Bronchial epithelial cell (primary cell): Measurements from ENCODE around the gene BRINP1. TPM values are rescaled to one million over a fixed set of nuclear protein-coding genes. Genes with fewer than 3 reads are reported as not detected.
A peak's percentile ranks its signal among the peaks of the same experiment; 100 is the strongest.

Source experiments
- DNase-seq: peaks from one replicate; pipeline ENCODE4 v3.0.0-alpha.2; 2010; ENCODE audit warnings: low read depth
- FAIRE-seq: peaks from 2 replicates; lab custom pipeline; 2011; peaks lifted over from hg19 to GRCh38; lab: Jason Lieb, UNC
- H3K27me3 ChIP-seq: 2 replicates; pipeline ENCODE4 v1.5.1; 2011; ENCODE audit warnings: low read length; ENCODE audit not compliant: control insufficient read depth, insufficient read depth
- H3K36me3 ChIP-seq: 2 replicates; pipeline ENCODE4 v1.5.1; 2011; ENCODE audit warnings: low read length; ENCODE audit not compliant: control insufficient read depth, insufficient read depth
- H3K4me3 ChIP-seq: 2 replicates; pipeline ENCODE4 v1.5.1; 2011; ENCODE audit warnings: mild to moderate bottlenecking, low read depth, low read length, control low read depth
- CTCF ChIP-seq: IDR thresholded peaks from 2 replicates; pipeline ENCODE4 v1.5.1; 2011; ENCODE audit warnings: mild to moderate bottlenecking, moderate library complexity, low read length, control low read depth, inconsistent platforms; ENCODE audit not compliant: insufficient read depth, severe bottlenecking
- total RNA-seq: library from RNA; depleted of rRNA; stranded (reverse); fragments of >200 nt; gene quantifications from 2 replicates; pipeline ENCODE4 v1.2.1, GENCODE V29; 2014

Gene BRINP1
- total RNA-seq, 1 donor from 2014 or later: 1.6 TPM

- DNase-seq (peak; percentile 0), FAIRE-seq (no peak)
- no peak for TF ChIP-seq CTCF
- H3K36me3 ChIP-seq: no peaks in the 10 kb centered on the region
- no peaks in the 10 kb centered on the region for H3K27me3 ChIP-seq
- H3K4me3 ChIP-seq: no peak overlapping the region
These were observed 95.8 kb downstream of the BRINP1 start for GRCh38 chr9:119273325-119273904.

- Histone ChIP-seq H3K27me3 (no peaks in the 10 kb centered on the region), H3K4me3 (no peak overlapping the region), H3K36me3 (no peaks in the 10 kb centered on the region)
- DNase-seq (no peak), FAIRE-seq (no peak)
- no peak for TF ChIP-seq CTCF
These were observed 96.6 kb downstream of the BRINP1 start for GRCh38 chr9:119272500-119273211.

GRCh38 chr9:119268985-119269384, 100.2 kb downstream of the BRINP1 start:
- Histone ChIP-seq H3K27me3 (no peaks in the 10 kb centered on the region), H3K4me3 (no peak overlapping the region), H3K36me3 (no peaks in the 10 kb centered on the region)
- DNase-seq: no peak
- FAIRE-seq: no peak
- no peak for TF ChIP-seq CTCF

GRCh38 chr9:119264165-119264564, 105.1 kb downstream of the BRINP1 start:
- no peak for FAIRE-seq
- no peak for TF ChIP-seq CTCF
- Histone ChIP-seq H3K27me3 (no peaks in the 10 kb centered on the region), H3K36me3 (no peaks in the 10 kb centered on the region), H3K4me3 (no peak overlapping the region)
- no peak for DNase-seq

- no peak for FAIRE-seq
- H3K27me3 ChIP-seq: no peaks in the 10 kb centered on the region
- no peaks in the 10 kb centered on the region for H3K36me3 ChIP-seq
- no peak overlapping the region for H3K4me3 ChIP-seq
- no peak for DNase-seq
- no peak for TF ChIP-seq CTCF
These were observed 111.6 kb downstream of the BRINP1 start for GRCh38 chr9:119257592-119257991.
